ENCODE data around the gene PDLIM3.

GRCh38 chr4:185456131-185456530 is 79.2 kb downstream of the PDLIM3 start:
- TF ChIP-seq CTCF (IDR thresholded peaks at IDR 0.05): no peak
- TF ChIP-seq POLR2A (IDR thresholded peaks at IDR 0.05): no peak
